ENCODE results near the gene DEDD. TPM values are rescaled to one million over a fixed set of nuclear protein-coding genes. Genes with fewer than 3 reads are reported as not detected.

Gene DEDD
- total RNA-seq, 1 donor from 2014 or later = 38.8 TPM

DNA sequence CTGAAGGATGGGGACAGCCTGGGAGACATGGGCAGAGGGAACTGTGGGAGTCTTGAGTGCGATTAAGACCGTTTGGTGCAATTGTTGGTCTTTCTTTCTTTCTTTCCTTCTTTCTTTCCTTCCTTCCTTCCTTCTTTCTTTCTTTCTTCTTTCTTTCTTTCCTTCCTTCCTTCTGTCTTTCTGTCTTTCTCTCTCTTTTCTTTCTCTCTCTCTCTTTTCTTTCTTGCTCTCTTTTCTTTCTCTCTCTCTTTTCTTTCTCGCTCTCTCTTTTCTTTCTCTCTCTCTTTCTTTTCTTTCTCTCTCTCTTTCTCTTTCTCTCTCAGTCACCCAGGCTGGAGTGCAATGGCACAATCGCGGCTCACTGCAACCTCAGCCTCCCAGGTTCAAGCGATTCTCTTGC lies 37.2 kb downstream of the DEDD start:
- no peak for DNase-seq (ENCODE audit: low read depth, low spot score)

DNA sequence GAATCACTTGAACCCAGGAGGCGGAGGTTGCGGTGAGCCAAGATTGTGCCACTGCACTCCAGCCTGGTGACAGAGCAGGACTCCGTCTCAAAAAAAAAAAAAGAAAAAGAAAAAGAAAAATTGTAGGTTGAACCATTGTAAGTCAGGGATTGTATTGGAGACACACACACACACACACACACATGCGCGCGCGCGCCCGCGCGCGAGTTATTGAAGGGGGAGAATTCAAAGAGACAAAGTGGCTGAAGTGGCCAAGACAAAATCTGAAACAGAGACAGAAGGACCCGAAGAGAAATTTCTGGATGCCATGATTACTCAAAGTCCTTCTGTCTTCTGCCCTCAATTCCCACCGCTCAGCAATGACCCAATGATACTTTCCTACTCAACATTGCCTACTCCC lies 38.0 kb downstream of the DEDD start:
- no peak for DNase-seq (ENCODE audit: low read depth, low spot score)

DNA sequence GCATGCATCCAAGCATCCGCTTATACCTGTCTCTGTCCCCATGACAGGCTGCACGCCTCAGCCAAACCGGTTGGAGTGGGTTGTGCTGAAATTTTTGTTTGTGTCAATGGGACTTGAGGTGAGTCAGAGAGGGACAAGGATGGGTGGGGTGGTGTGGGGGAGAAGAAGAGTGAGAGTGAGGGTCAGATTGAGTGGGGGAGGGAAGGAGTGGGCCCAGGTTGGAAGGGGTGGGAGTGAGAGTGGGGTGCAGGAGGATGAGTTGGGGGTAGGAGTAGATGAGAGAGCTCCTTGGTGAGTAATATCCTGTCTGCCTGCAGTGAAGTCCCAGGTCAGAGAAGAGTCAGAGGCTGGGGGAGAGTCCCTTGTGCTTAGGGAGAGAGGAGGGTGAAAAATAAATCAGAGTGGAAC lies 39.8 kb downstream of the DEDD start:
- DNase-seq (ENCODE audit: low read depth, low spot score) = no peak

- DNase-seq (ENCODE audit: low read depth, low spot score) = no peak
Observed at GRCh38 chr1:161091796-161092507, 40.5 kb downstream of the DEDD start.

DNA sequence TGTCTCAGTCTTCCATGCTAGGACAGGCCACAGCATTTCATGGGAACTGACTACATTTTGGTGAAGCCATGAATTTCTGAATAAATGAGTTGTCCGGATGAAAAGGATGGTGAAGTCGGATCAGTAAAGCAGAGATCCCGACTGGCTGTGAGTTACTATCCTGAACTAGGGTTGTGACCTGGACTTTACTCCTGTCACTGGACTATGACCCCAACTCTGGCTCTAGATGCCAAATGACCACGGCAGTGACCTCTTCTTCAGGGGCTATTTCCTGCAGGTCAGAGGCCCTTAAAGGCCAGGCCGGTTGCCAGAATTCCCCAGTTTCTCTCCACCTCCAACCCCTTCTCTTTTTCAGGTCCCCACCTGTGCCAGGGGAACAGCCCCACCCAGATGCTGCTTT lies 41.4 kb downstream of the DEDD start:
- DNase-seq (ENCODE audit: low read depth, low spot score) = no peak

DNA sequence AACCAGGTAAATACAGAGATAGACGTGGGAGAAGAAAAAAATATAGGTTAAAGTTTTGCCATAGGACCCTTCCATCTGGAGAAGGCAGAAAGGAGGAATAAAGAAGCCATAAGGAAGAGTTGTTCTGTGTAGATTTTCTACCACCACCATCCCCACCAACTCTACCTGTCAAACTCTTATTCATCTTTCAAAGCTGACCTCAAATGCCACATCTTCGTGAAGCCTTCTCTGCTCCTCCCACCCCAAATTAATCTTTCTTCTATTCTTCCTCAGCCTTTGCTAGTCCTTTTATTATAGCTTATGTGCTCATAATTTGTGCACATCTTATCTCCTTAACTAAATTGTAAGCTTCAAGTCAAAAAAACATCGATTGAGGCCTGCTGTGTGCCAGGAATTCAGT lies 41.9 kb downstream of the DEDD start:
- no peak for DNase-seq (ENCODE audit: low read depth, low spot score)

- no peak for DNase-seq (ENCODE audit: low read depth, low spot score)
Observed at GRCh38 chr1:161089938-161090337, 42.5 kb downstream of the DEDD start.

- no peak for DNase-seq (ENCODE audit: low read depth, low spot score)
Observed at GRCh38 chr1:161089251-161089924, 43.1 kb downstream of the DEDD start, which contains the start of gene NECTIN4. Gene NECTIN4, minus strand, starts transcription at chr1:161089558. Its CDS starts 262 bp downstream, at chr1:161089296.

DNA sequence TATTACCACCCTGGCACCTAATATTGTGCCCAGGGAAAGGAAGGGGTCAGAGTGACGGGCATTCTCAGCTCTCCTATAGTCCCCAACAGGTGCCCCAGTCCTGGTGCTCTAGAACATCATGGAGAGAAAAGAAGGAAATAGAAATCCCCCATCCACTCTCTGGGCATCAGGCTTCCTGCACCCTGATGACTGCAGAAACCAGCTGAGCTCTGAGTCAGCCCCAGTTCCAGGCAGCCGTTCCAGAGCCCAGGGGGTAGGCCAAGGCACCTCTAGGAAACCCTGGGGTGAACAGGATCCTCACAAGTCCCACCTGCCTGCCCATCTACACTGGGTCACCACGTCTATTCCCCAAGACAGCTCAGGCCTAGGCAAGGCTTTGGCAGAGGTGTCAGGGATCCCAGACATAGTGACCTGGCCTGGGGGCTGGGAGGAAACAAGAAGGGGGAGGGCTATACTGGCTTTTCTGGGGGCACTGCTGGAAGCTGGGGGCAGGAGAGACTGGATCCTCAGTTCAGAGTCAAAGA lies 43.8 kb downstream of the DEDD start:
- DNase-seq (ENCODE audit: low read depth, low spot score) = no peak

- no peak for DNase-seq (ENCODE audit: low read depth, low spot score)
Observed at GRCh38 chr1:161086457-161086856, 46.0 kb downstream of the DEDD start.

DNA sequence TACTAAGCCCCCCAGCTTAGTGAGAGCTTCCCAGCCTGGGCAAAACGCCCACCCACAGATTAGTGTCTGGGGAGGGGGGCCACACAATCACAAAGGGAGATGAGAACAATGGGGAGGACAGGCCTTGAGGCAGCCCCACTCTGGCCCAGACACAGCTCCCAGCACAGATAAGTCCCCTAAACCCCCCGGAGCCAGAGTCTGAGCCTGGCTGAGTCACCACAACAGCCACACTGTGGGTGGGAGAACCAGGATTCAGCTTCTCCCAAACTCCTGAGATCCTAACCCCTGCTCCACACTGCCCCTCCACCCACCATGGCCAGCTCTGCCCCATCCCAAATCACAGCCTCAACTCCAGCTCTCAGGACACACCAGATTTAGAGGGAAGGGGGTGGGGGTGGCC lies 47.3 kb downstream of the DEDD start:
- no peak for DNase-seq (ENCODE audit: low read depth, low spot score)

DNA sequence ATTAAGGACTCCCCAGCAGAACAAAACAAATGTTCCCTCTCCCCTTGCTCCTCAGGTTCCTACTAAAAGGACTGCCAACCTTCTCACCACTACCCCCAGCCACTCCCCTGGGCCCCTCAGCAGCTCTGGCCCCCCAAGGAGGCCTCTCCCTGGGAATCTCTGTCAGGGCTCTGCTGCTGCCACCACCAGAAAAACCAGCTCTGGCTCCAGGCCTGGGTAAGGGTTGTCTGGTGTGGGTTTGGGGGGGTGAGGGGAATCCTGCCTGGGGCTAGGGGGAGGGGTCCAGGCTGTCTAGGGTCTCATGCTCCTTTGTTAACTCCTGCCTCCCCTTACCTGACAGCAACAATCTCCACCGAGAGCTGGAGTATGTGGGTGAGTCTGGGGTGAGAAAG lies 47.9 kb downstream of the DEDD start:
- no peak for DNase-seq (ENCODE audit: low read depth, low spot score)

DNA sequence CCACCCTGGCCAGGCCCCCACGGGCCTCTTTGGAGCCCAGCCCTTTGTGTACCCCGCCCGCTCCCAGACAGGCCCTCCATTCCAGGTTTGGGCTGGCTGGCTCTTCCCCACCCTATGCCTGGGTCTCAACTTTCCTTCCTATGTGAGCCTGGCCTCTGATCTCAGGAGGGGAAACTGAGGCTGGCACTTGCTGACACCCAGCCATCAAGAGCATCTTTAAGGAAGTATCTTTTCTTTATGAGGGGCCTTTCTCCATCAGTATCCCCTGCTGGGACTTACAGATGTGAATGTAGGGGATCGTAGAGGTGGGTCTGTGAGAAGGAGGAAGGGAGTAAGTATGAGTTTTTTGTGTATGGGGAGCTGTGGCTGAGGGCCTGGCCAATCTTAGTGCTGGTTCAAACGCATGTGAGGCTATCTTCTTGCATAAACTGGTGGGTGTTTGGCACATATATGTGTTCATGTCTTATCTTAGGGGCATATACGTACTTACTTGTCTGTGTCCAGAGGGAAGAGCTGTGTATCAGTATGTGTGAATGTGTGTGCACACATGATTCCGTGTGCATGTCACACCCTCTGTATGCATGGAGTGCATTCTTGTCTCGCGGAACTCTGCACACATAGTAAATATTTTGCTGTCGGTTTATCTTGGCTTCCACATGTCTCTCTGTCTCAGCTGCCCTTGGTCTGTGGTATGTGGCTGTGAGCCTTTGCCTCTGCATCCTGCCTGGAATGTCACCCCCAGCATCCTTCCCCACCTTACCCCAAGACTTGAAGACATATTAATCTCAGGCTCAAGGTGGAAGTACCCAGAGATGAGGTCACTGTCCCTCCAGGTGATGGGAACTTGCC lies 48.5 kb downstream of the DEDD start:
- no peak for DNase-seq (ENCODE audit: low read depth, low spot score)

GRCh38 chr1:161082996-161083747 lies 49.3 kb downstream of the DEDD start:
- no peak for DNase-seq (ENCODE audit: low read depth, low spot score)

- no peak for DNase-seq (ENCODE audit: low read depth, low spot score)
Observed at GRCh38 chr1:161082483-161082882, 50.0 kb downstream of the DEDD start.

GRCh38 chr1:161081519-161081918 lies 50.9 kb downstream of the DEDD start:
- DNase-seq (ENCODE audit: low read depth, low spot score) = no peak

GRCh38 chr1:161080441-161081405 lies 51.7 kb downstream of the DEDD start:
- no peak for DNase-seq (ENCODE audit: low read depth, low spot score)

- DNase-seq (ENCODE audit: low read depth, low spot score) = no peak
Observed at GRCh38 chr1:161079436-161080110, 52.9 kb downstream of the DEDD start.

GRCh38 chr1:161077426-161077825 lies 55.0 kb downstream of the DEDD start:
- no peak for DNase-seq (ENCODE audit: low read depth, low spot score)
